Gastrocnemius medialis (tissue), 4 donors: ENCODE measurements around the gene COASY. TPM values are rescaled to one million over a fixed set of nuclear protein-coding genes. Genes with fewer than 3 reads are reported as not detected.
"Not testable (repeated sequence)": the region's sequence is repeated elsewhere in the genome, so short reads cannot be mapped to it uniquely, and the experiment has no call there.

ENCODE experiments used
- ATAC-seq, 2 donors: fragments of 150-250 bp; one replicate each; pipeline ENCODE4 v1.9.1; 2016
- DNase-seq, 2 donors: peaks; one replicate each; pipeline ENCODE4 v3.0.0-alpha.2; 2019
- H3K27ac ChIP-seq, 4 donors: fragments of 200-600 bp; sonication (generic); 1 replicate in 1 of 4; 2 replicates in 3 of 4; pipeline ENCODE4 v1.5.1; 2016 to 2018; ENCODE audit warnings: mild to moderate bottlenecking in 2 of 4, moderate library complexity in 1 of 4
- H3K27me3 ChIP-seq, 3 donors: fragments of 200-600 bp; sonication (generic) in 2 of 3; 1 replicate in 1 of 3; 2 replicates in 2 of 3; pipeline versions ENCODE4 v1.5.1 to v1.6.0; 2016 to 2019; ENCODE audit warnings: mild to moderate bottlenecking in 1 of 3, moderate library complexity in 1 of 3
- H3K36me3 ChIP-seq, 2 donors: fragments of 200-600 bp; sonication (generic) in 1 of 2; one replicate each; pipeline ENCODE4 v1.5.1; 2017 to 2018
- H3K4me1 ChIP-seq, 2 donors: fragments of 200-600 bp; sonication (generic) in 1 of 2; one replicate each; pipeline ENCODE4 v1.5.1; 2016 to 2017; ENCODE audit warnings: mild to moderate bottlenecking in 2 of 2
- H3K4me3 ChIP-seq, 4 donors: fragments of 200-600 bp; sonication (generic) in 3 of 4; 1 replicate in 1 of 4; 2 replicates in 3 of 4; pipeline ENCODE4 v1.5.1; 2016 to 2019; ENCODE audit warnings: mild to moderate bottlenecking in 2 of 4
- H3K9me3 ChIP-seq, 3 donors: fragments of 200-600 bp; sonication (generic) in 2 of 3; 1 replicate in 1 of 3; 2 replicates in 2 of 3; pipeline ENCODE4 v1.5.1; 2016 to 2019
- CTCF ChIP-seq, 5 experiments: fragments of 450-650 bp in 3 of 5; fragments of 200-600 bp in 2 of 5; sonication (generic) in 2 of 5; IDR thresholded peaks in 4 of 5; conservative IDR thresholded peaks in 1 of 5; 1 replicate in 4 of 5; 2 replicates in 1 of 5; pipeline ENCODE4 v1.5.1; 2016 to 2019; ENCODE audit warnings: antibody characterized with exemption in 5 of 5, mild to moderate bottlenecking in 3 of 5, moderate library complexity in 3 of 5
- POLR2A ChIP-seq, 2 donors: fragments of 450-650 bp; IDR thresholded peaks; one replicate each; pipeline ENCODE4 v1.6.1; 2017; ENCODE audit warnings: antibody characterized with exemption in 2 of 2, mild to moderate bottlenecking in 2 of 2, moderate library complexity in 2 of 2
- in situ Hi-C, 4 donors: fragments of 200-750 bp; cut with MboI; loops; one replicate each; pipeline versions ENCODE4 v1.15.0 to v1.8.0; 2017; ENCODE audit warnings: low sequenced_read_pairs in 4 of 4
- intact Hi-C: fragments of 100-400 bp; cut with DNase I; formaldehyde crosslinking; loops from one replicate; pipeline ENCODE4 v1.15.1; 2023; ENCODE audit warnings: low total_unique reads
- total RNA-seq, 4 donors: library from RNA; depleted of rRNA; stranded (reverse); fragments of >200 nt; gene quantifications; one replicate each; pipeline versions ENCODE4 v1.1.0 to v1.2.3, GENCODE V29; 2016

Gene COASY
- total RNA-seq, 4 donors from 2014 or later: 22.4 to 39.9 (median 27.5) TPM

- no peaks in the 10 kb centered on the region for H3K27me3 ChIP-seq
- H3K4me3 ChIP-seq: peak overlapping the region in 2 of 4 donors; percentile 73 to 97
- no peaks in the 10 kb centered on the region for H3K9me3 ChIP-seq
- peaks cover 13 to 21% of the 10 kb centered on the region in 2 donors for H3K4me1 ChIP-seq
- in situ Hi-C loops (no loop called here), intact Hi-C loops (no loop called here)
- peak overlapping the region in 3 of 4 donors; percentile 89 to 91 (median 90) for H3K27ac ChIP-seq
- TF ChIP-seq CTCF (IDR thresholded peaks at IDR 0.05 in 4 of 5, conservative IDR thresholded peaks at IDR 0.05 in 1 of 5): no peak
- TF ChIP-seq POLR2A (IDR thresholded peaks at IDR 0.05): no peak
- H3K36me3 ChIP-seq: no peaks in the 10 kb centered on the region
- ATAC-seq (no peak), DNase-seq (no peak)
These were observed 8.7 kb upstream of the COASY start for GRCh38 chr17:42553161-42553818.

GRCh38 chr17:42553866-42554249 lies 8.1 kb upstream of the COASY start:
- H3K4me1 ChIP-seq: peaks cover 13 to 18% of the 10 kb centered on the region in 2 donors
- H3K4me3 ChIP-seq: peak overlapping the region; percentile 73 to 97 (median 94)
- TF ChIP-seq POLR2A (IDR thresholded peaks at IDR 0.05): no peak
- TF ChIP-seq CTCF (IDR thresholded peaks at IDR 0.05 in 4 of 5, conservative IDR thresholded peaks at IDR 0.05 in 1 of 5): no peak
- H3K36me3 ChIP-seq: no peaks in the 10 kb centered on the region
- peak overlapping the region; percentile 87 to 91 (median 90) for H3K27ac ChIP-seq
- intact Hi-C loops (loop anchor here (2.0 kb wide), 1 partner anchor 17 kb away; the partner anchor contains the start of gene NAGLU), in situ Hi-C loops (no loop called here)
- no peaks in the 10 kb centered on the region for H3K27me3 ChIP-seq
- DNase-seq (no peak), ATAC-seq (peak; percentile 12 to 32)
- H3K9me3 ChIP-seq: no peaks in the 10 kb centered on the region

GRCh38 chr17:42554250-42555121 lies 7.5 kb upstream of the COASY start:
- no peaks in the 10 kb centered on the region for H3K27me3 ChIP-seq
- peak; percentile 76 to 78 for DNase-seq
- no peaks in the 10 kb centered on the region for H3K9me3 ChIP-seq
- intact Hi-C loops: loop anchor here (2.0 kb wide), 1 partner anchor 18 kb away; the partner anchor contains the start of gene NAGLU
- in situ Hi-C loops: no loop called here
- no peaks in the 10 kb centered on the region for H3K36me3 ChIP-seq
- peak; percentile 89 for ATAC-seq
- H3K27ac ChIP-seq: peak overlapping the region; percentile 87 to 91 (median 90)
- H3K4me3 ChIP-seq: peak overlapping the region; percentile 73 to 97 (median 94)
- H3K4me1 ChIP-seq: peaks cover 13 to 18% of the 10 kb centered on the region in 2 donors
- TF ChIP-seq POLR2A (IDR thresholded peaks at IDR 0.05) (peak; percentile 72), CTCF (IDR thresholded peaks at IDR 0.05 in 4 of 5, conservative IDR thresholded peaks at IDR 0.05 in 1 of 5) (no peak)

- Histone ChIP-seq H3K4me3 (peak overlapping the region; percentile 73 to 97 (median 94)), H3K36me3 (no peaks in the 10 kb centered on the region), H3K27ac (peak overlapping the region; percentile 87 to 91 (median 90)), H3K9me3 (no peaks in the 10 kb centered on the region), H3K4me1 (peaks cover 13 to 18% of the 10 kb centered on the region in 2 donors), H3K27me3 (no peaks in the 10 kb centered on the region)
- intact Hi-C loops (loop anchor here (2.0 kb wide), 1 partner anchor 18 kb away; the partner anchor contains the start of gene NAGLU), in situ Hi-C loops (no loop called here)
- no peak for TF ChIP-seq POLR2A (IDR thresholded peaks at IDR 0.05)
- no peak for TF ChIP-seq CTCF (IDR thresholded peaks at IDR 0.05 in 4 of 5, conservative IDR thresholded peaks at IDR 0.05 in 1 of 5)
- DNase-seq: no peak
- no peak for ATAC-seq
These were observed 6.8 kb upstream of the COASY start for GRCh38 chr17:42555122-42555622.

- in situ Hi-C loops, H3K4me3 ChIP-seq, H3K9me3 ChIP-seq, H3K27me3 ChIP-seq, DNase-seq, H3K36me3 ChIP-seq, ATAC-seq: not testable (repeated sequence)
- Histone ChIP-seq H3K4me1 (peaks cover 13 to 18% of the 10 kb centered on the region in 2 donors), H3K27ac (peak overlapping the region in 1 of 4 donors; percentile 91)
- intact Hi-C loops: loop anchor here (2.0 kb wide), 1 partner anchor 19 kb away; the partner anchor contains the start of gene NAGLU
These were observed 5.9 kb upstream of the COASY start for GRCh38 chr17:42555961-42556617.
